Kidney glomerular epithelial cell (primary cell): Measurements from ENCODE around the gene S100A10.

Experiments used
- DNase-seq: peaks from one replicate; lab custom pipeline; 2025; lab: John Stamatoyannopoulos, UW

The S100A10 gene

GRCh38 chr1:151988405-151988923 lies 5.2 kb downstream of the S100A10 start:
- peak; percentile 96 for DNase-seq

DNA sequence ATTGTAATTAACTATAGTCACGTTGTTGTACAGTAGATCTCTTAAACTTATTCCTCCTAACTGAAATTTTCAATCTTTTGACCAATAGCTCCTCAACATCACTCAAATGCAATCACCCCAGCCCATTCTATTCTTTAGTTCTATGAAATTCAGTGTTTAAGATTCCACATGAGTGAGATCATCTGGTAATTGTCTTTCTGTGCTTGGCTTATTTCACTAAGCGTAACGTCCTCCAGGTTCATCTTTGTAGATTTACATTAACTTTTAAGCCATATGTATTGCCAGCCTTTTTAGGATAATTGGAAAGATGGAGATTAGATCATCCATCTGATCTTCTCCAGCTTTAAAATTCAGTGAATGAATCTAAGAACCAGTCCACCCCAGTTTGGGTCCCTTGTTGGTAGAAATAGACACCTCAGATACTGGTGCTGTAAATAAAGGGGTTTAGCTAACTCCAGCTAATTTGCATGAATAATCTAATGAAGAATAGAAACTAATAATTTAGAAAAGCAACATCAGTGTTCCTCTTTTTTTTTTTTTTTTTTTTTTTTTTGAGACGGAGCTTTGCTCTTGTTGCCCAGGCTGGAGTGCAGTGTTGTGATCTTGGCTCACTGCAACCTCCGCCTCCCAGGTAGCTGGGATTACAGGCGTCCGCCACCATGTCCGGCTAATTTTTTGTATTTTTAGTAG lies 7.0 kb downstream of the S100A10 start:
- DNase-seq, result peak; percentile 70

DNA sequence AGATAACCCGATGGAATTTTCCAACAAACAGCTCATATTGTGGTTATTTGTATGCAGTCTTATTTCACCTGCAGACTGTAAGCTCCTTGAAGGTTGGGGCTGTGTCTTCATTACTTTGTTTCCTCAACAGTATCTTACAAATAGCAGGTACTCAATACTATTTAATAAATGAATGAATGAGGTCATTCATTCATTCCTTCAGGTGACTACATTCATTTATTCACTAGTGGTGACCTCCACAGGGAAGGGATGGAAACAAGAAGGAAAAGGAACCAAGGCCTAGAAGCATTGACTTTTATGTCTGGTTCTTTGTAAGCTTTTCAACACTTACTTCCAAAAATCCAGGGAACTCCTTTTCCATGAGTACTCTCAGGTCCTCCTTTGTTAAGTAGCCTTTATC lies 7.9 kb downstream of the S100A10 start:
- no peak for DNase-seq

DNA sequence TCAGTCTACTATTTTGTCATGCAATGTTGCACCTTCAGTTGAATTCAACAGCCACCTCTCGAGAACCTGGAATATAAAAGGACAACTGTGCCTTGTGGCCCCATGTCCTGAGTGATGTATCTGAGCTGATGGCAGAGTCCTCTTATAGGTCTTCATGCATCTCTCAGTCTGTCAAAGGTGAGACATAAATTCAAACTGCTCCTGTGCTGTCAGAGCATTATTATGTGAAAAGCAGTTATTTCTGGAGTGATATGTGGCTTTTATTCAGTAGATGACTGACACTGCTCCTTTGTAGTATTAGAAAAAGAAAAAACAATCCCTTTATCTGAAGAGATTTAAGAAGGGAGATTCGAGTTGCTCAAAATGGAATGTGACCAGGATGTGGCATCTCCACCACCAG lies 8.4 kb downstream of the S100A10 start:
- no peak for DNase-seq

DNA sequence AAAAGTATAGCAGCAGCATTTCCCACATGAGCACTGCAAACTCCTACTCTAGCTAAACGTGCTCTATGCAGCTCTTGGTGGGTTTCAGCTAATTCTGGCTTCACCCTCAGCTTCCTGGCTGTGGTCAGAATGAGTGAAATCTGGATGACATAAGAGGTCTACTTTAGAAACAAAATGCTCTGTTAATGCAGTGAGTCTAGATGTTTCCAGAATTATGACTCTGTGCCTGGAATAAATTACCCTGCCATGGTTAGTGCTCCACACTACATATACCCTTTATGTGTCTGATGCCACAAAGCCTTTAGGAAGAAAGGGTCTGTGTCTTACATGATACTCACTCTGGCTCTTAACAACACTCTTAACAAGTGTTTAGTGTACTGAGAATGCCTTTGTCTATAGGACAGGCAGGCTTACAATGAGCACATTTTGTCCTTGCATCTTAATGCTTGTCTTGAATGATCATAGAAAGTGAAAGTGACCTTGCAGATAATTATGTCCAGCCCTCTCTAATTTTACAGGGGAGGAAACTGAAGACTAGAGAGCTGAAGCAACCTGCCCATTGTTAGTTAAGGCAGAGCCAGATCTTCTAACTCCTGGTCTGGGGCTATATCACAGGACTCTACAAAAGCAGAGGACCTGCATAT lies 9.2 kb downstream of the S100A10 start:
- no peak for DNase-seq

GRCh38 chr1:151982300-151983005 lies 11.2 kb downstream of the S100A10 start:
- DNase-seq, result no peak

- peak; percentile 41 for DNase-seq
These were observed 12.5 kb downstream of the S100A10 start for GRCh38 chr1:151981178-151981525.

DNA sequence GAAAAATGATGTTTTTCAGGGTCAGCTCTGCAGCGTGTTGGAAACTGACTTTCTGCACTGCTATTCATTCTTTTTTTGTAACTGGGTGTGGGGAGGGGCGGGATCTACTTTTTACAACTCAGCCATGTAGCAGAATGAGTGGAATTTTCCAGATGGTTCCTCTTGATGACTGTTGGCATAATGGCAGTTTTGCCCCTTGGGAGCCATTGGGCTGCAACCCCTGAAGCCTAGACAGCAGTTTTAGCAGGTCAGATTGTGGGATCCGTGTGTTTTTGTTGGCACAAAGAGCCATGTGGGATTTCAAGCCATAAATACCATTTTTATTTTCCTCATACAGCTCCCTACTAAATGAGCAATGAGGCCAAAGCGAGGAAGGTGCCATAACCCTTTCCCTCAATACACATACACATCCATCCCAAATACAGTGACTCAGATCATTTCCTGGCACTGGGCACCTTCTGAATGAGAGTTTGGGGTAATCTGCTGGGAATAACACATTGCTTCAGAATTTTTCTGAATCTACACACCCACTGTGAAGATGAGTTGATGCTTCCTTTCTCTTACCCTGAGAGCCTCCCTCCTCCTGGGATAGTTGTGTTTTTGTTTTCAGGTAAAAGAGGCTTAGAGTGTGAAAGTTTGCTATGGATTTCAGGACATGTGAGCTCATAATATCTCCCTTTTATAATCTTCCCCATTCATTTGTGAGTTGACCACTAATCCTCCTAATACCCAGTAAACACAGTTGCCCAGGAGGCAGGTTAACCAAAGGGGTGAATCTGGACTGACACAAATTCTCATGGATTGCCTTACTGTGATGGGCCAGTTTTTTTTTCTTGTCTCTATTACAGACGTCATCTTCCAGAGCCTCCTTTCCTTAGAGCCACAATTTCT lies 13.1 kb downstream of the S100A10 start:
- peak; percentile 57 for DNase-seq

- no peak for DNase-seq
These were observed 14.7 kb downstream of the S100A10 start for GRCh38 chr1:151978922-151979321.

- DNase-seq, result no peak
These were observed 15.9 kb downstream of the S100A10 start for GRCh38 chr1:151977662-151978230.

- peak; percentile 54 for DNase-seq
These were observed 16.8 kb downstream of the S100A10 start for GRCh38 chr1:151976858-151977257.

GRCh38 chr1:151976015-151976343 lies 17.7 kb downstream of the S100A10 start:
- DNase-seq, result no peak

DNA sequence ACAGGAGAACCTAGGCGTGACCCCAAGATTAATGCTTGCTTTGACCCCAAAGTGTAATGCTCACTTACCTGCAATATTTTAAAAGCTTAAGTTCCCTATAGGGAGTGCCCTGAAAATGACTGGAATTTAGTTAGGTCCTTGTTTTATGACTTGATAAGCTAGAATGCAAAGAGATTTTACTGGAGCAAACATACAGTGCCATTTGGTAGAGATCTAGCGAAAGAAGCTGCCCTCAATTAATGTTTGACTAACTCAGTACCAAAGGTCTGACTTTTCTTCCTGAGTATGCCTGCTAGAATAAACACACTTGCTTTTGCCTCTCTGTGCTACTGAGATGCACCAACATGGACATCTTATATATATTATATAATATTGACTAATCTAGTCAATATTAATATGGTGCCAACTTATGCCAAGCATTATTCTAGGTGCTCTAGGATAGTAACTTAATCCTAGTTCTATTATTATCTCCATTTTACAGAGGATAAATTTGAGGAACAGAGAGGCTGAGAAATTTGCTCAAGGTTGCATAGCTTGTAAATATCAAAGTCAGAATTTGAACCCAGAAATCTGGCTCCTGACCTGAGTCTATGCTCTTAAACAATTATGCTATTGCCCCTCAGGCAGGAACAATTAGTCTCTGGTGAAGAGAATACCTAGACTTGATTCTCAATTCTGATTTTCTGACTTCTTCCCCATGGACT lies 18.2 kb downstream of the S100A10 start:
- DNase-seq, result peak; percentile 62

- peak; percentile 90 for DNase-seq
These were observed 21.0 kb downstream of the S100A10 start for GRCh38 chr1:151972542-151973248.

- DNase-seq, result no peak
These were observed 23.0 kb downstream of the S100A10 start for GRCh38 chr1:151970626-151971025.

DNA sequence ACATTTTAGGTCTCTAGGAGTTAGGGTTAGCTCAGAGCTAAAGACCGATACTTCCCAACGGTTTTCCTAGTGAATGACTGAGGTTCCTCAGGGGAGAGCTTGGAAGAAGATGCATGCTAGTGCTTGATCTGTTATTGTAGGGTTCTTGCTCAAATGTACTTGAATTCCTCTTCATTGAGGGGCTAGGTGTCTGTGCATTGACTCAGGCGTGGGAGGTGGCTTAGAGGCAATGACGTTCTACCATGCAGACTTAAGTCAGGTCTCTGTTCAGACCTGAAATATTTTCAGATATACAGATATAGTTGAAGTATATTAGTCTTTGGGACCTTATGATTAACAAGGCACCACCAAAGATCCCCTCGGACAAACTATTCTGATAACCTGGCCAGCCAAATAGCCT lies 23.5 kb downstream of the S100A10 start:
- no peak for DNase-seq

DNA sequence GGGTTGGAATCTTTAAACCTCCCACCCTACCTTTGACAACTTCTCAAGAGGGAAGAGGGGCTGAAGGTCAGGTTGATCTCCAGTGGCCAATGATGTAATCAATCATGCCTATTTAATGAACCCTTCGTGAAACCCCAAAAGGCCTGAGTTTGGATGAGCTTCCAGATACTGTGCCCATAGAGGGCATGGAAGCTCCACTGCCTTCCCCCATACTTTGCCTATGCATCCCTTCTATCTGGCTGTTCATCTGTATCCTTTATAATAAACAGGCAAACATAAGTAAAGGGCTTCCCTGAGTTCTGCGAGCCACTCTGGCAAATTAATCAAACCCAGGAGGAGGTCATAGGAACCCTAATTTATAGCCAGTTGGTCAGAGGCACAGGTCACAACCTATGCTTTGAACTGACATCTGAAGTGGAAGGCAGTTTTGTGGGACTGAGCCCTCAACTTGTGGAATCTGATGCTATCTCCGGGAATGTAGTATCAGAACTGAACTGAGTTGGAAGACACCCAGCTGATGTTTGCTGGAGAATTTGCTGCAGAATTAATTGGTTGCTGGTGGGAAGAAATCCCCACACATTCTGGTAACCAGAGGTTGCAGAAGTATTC lies 24.8 kb downstream of the S100A10 start:
- DNase-seq, result no peak

GRCh38 chr1:151968058-151968457 lies 25.6 kb downstream of the S100A10 start:
- DNase-seq, result peak; percentile 23

GRCh38 chr1:151967091-151967490 lies 26.6 kb downstream of the S100A10 start:
- DNase-seq, result no peak

DNA sequence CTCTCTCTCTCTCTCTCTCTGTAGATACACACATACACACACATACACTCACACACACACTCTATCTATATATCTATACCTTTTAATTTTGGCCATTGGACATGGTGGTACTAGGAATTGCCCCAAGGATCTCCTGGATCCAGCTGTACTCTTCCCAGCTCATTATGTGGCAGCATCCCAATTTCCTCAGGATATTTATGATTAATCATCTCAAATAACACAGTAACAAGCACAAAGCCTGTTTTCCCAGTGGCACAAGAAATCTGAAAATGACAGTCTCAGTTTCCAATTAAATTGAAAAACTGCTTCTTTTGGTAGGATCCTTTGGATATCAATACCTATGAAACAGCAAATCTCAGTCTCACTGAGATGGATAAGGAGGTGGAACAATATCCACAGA lies 27.6 kb downstream of the S100A10 start:
- no peak for DNase-seq
